GM21367 (cell line): ENCODE data around the gene SLC6A19.
"Not testable (repeated sequence)": the region's sequence is repeated elsewhere in the genome, so short reads cannot be mapped to it uniquely, and the experiment has no call there.

Experiments used
- ATAC-seq: cut with Tn5 transposase; IDR thresholded peaks from one replicate; pipeline ENCODE4 v1.9.1; 2021; ENCODE audit not compliant: unreplicated experiment

Gene SLC6A19

DNA sequence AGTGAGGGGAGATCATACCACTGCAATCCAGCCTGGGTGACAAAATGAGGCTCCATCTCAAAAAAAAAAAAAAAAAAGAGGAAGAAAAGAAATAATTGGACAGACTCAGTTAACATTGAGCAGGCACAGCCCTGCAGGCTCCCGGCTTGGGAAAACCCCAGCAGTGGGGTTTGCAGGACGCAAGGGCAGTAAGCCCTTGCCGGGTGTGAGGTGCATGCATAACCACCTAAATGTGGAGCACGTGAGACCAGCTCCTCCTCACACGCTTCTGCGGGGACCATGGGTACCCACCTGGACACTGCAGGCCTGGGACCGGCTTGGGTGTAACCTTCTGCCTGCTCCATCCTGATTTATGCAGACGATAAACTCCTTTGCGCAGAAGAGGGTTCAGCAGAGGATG is 19.0 kb downstream of the SLC6A19 start:
- no peak for ATAC-seq

GRCh38 chr5:1220831-1221230 is 19.4 kb downstream of the SLC6A19 start:
- ATAC-seq, result no peak

- no peak for ATAC-seq
Observed at GRCh38 chr5:1221721-1222120, 20.3 kb downstream of the SLC6A19 start.

DNA sequence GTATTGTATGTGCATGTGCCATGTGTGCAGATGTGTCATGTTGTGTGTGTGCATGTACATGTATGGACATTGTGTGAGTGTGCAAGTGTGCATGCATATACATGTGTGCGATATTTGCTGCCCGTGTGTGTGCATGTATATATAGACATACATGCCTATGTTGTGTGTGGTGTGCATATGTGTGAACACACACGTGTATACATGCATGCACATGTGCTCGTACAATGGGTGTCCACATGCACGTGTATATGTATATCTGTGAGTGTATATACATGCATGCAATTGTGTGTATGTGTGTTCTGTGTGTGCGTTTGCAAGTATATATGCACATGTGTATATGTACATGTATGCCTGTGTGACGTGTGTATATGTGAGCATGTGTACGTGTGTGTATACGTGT is 20.8 kb downstream of the SLC6A19 start:
- no peak for ATAC-seq

- ATAC-seq, result no peak
Observed at GRCh38 chr5:1222621-1223277, 21.4 kb downstream of the SLC6A19 start.

DNA sequence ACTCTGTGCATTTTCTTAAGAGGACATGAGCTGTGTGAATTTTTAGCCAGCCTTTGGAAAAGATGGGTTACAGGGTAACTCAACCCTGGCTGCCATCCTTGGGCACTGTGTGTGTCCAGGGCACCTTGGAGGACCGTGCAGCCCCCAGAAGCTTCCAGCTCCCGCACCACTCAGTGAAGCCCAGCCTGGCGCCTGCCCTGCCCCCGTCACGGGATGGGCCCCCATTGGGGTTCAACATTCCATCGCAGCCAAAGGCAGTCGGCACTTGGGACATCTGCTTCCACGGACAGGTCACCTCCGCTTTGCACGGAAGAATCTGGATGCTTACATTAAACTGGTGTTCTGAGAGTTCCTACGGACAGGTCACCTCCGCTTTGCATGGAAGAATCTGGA is 21.9 kb downstream of the SLC6A19 start:
- no peak for ATAC-seq

GRCh38 chr5:1224631-1225030 is 23.2 kb downstream of the SLC6A19 start:
- no peak for ATAC-seq

DNA sequence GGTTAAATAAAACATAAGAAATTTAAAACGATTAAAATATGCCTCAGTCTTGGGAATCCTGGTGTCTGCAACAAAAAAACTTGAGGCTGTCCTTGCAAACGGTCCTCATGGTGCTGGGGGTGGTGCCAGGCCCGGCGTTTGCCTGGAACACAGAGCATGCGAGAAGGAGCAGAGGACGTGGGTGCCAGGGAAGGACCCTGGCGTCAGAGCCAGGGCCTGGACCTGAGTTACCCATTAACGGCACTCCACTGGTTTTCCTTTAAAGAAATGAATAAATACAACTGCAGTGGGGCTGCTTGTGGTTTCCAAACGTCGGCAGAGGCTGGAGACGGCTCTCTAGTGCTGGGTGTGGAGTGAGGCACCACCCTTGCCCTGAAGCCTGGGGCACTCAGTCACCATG is 23.7 kb downstream of the SLC6A19 start, which contains the start of gene SLC6A18:
Gene SLC6A18, plus strand, starts transcription at position 301 of the 400 bp plus-strand sequence. Its CDS starts 97 bp downstream, at position 398.
- ATAC-seq, result no peak

- ATAC-seq, result no peak
Observed at GRCh38 chr5:1226231-1226630, 24.8 kb downstream of the SLC6A19 start.

- ATAC-seq, result no peak
Observed at GRCh38 chr5:1226839-1227581, 25.6 kb downstream of the SLC6A19 start.

- ATAC-seq, result no peak
Observed at GRCh38 chr5:1227667-1228066, 26.3 kb downstream of the SLC6A19 start.

DNA sequence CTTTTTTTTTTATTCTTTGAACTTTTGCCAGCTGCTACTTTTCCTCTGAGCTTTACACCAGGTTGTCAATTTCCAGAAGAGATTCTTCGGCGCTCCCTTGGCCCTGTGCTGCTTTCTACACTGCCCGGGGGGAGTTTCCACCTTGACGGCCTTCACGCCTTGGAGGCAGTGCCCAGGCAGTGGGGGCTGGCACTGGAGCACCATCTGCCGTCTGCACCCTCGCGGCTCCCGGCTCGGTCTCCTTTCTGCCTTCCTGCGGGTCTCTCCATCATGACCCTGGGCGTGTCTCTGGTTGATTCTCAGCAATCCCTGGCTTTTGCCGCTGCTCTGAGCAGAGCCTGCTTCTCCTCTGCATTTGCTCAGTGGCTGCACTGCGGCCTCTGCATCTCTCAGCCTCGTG is 26.7 kb downstream of the SLC6A19 start:
- ATAC-seq, result no peak

- not testable (repeated sequence) for ATAC-seq
Observed at GRCh38 chr5:1229023-1229422, 27.6 kb downstream of the SLC6A19 start.

DNA sequence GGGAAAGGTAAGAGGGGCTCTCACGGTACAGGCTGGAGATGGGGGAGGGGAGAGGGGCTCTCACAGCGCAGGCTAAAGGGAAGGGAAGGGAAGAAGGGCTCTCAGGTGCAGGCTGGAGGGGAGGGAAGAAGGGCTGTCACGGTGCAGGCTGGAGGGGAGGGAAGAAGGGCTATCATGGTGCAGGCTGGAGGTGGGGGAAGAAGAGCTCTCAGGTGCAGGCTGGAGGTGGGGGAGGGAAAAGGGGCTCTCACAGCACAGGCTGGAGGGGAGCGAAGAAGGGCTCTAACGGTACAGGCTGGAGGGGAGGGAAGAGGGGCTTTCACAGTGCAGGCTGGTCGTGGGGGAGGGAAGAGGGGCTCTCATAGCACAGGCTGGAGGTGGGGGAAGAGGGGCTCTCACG is 28.4 kb downstream of the SLC6A19 start:
- no peak for ATAC-seq

DNA sequence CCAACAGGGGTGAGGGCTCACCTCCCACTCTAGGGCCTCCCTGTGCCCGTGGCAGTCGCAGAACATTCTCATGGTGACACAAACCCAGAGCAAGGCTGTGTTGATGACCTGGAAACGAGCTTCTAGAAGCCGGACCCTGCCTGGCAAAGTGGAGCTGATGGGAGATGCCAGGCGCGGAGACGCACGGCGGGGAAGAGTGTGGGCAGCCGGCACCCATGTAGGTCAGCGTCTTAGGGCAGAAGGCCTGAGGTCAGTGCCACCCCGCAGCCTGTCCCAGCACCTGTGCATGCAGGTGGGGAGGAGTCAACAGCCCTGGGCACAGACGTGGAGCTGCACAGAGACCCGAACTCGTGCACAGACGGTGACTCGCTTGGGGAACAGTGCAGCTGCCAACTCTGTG is 29.2 kb downstream of the SLC6A19 start:
- no peak for ATAC-seq

DNA sequence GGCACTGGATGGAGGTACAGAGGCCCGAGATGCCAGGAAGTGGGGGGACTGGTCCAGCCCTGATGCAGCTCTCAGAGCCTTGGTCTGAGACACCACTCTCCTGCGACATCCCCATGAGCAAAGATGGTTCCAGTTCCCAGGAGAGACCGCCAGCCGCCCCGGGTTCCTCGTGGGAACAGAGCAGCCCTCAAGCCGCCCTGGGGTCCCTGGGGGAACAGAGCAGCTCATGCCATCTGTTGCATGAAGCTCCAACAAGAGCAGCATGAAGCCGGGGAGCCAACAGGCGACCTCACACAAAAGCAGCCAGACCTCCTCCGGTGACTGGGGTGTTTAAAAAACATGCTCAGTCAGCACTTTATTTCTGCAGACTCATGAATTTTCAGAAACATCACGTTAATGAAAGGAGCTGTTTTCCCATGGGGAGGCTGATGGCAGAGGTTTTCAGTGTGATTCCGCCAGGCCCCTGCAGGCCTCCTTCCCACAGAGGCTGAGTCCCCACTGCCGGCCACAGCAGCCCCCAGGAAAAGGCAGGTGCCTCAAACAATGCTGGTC is 30.0 kb downstream of the SLC6A19 start:
- ATAC-seq, result no peak

DNA sequence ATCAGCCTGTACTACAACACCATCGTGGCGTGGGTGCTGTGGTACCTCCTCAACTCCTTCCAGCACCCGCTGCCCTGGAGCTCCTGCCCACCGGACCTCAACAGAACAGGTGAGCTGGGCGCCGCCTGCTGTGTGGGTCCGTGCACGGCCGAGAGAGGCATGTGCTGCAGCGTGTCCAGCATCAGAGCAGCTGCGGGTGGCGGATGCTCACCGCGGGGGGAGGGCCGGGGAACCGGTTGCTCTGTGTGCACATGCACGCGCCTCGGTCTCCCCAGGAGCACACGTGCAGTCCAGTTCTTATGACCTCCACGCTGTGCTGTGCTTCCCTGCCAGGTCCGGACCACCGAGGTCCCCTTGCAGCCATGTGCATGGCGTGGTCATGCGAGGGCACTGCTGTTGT is 31.4 kb downstream of the SLC6A19 start:
- no peak for ATAC-seq

GRCh38 chr5:1235379-1235778 is 34.0 kb downstream of the SLC6A19 start:
- ATAC-seq, result no peak

GRCh38 chr5:1235838-1236237 is 34.4 kb downstream of the SLC6A19 start:
- no peak for ATAC-seq

- no peak for ATAC-seq
Observed at GRCh38 chr5:1239505-1240251, 38.3 kb downstream of the SLC6A19 start.

- no peak for ATAC-seq
Observed at GRCh38 chr5:1240496-1241260, 39.3 kb downstream of the SLC6A19 start.
